IMR-90 (cell line): ENCODE measurements around the gene ORMDL2. TPM values are rescaled to one million over a fixed set of nuclear protein-coding genes. Genes with fewer than 3 reads are reported as not detected.

Experiments used
- ATAC-seq: fragments of 200-7000 bp; cut with Tn5 transposase; 2 replicates; pipeline ENCODE4 v1.9.1; 2020; ENCODE audit warnings: low read depth, mild to moderate bottlenecking, moderate library complexity
- BruUV-seq: library from RNA; stranded (reverse); fragments of 400-500 nt; replicated peaks from 2 replicates; lab custom pipeline; 2021; lab: Mats Ljungman, UMichigan
- CTCF ChIA-PET: fragments of 300-600 bp; formaldehyde crosslinking; extraction: SDS; loops from one replicate; lab custom pipeline; 2021; ENCODE audit warnings: antibody characterized with exemption; lab: Yijun Ruan, JAX
- POLR2A ChIA-PET: fragments of 300-600 bp; sonication (Branson Sonifier 250); formaldehyde crosslinking; loops from one replicate; lab custom pipeline; 2022; ENCODE audit warnings: antibody characterized with exemption; ENCODE audit not compliant: unreplicated experiment; lab: Charles Lee
- DNase-seq: peaks from one replicate; pipeline ENCODE4 v3.0.0; 2013
- H2AFZ ChIP-seq: replicated peaks from 2 replicates; pipeline ENCODE3; 2013; ENCODE audit warnings: low read length, mild to moderate bottlenecking; ENCODE audit not compliant: poor library complexity
- H2AK5ac ChIP-seq: 2 replicates; pipeline ENCODE4 v1.6.1; 2013; ENCODE audit warnings: low read depth, low read length, inconsistent platforms
- H2AK9ac ChIP-seq: replicated peaks from 2 replicates; pipeline ENCODE3; 2013; ENCODE audit warnings: mild to moderate bottlenecking, low read depth, low read length, moderate library complexity; ENCODE audit not compliant: poor library complexity
- H2BK120ac ChIP-seq: 2 replicates; pipeline ENCODE4 v1.6.1; 2013; ENCODE audit warnings: low read depth, low read length, inconsistent platforms
- H2BK15ac ChIP-seq: 3 replicates; pipeline ENCODE4 v1.6.1; 2013; ENCODE audit warnings: low read depth, low read length, inconsistent platforms
- H2BK20ac ChIP-seq: 2 replicates; pipeline ENCODE4 v1.6.1; 2013; ENCODE audit warnings: low read depth, mild to moderate bottlenecking, inconsistent platforms, low read length, moderate library complexity
- H2BK5ac ChIP-seq: 2 replicates; pipeline ENCODE4 v1.6.1; 2013; ENCODE audit warnings: mild to moderate bottlenecking, low read depth, low read length, inconsistent platforms; ENCODE audit not compliant: poor library complexity, severe bottlenecking
- H3K14ac ChIP-seq: replicated peaks from 2 replicates; pipeline ENCODE4 v1.6.1; 2013; ENCODE audit warnings: low read depth, low read length, inconsistent platforms
- H3K18ac ChIP-seq: 2 replicates; pipeline ENCODE4 v1.6.1; 2013; ENCODE audit warnings: low read depth, low read length, control low read depth
- H3K23ac ChIP-seq: 2 replicates; pipeline ENCODE4 v1.6.1; 2013; ENCODE audit warnings: low read depth, low read length, inconsistent platforms
- H3K27ac ChIP-seq: 2 replicates; pipeline ENCODE4 v1.5.1; 2013; ENCODE audit warnings: mild to moderate bottlenecking, control low read depth, low read length; ENCODE audit not compliant: insufficient read depth
- H3K27me3 ChIP-seq: 2 replicates; pipeline ENCODE4 v1.6.1; 2013; ENCODE audit warnings: low read length; ENCODE audit not compliant: control insufficient read depth, insufficient read depth
- H3K36me3 ChIP-seq: 2 replicates; pipeline ENCODE4 v1.6.1; 2013; ENCODE audit warnings: low read length, mixed read lengths; ENCODE audit not compliant: control insufficient read depth, insufficient read depth
- H3K4ac ChIP-seq: 2 replicates; pipeline ENCODE4 v1.6.1; 2013; ENCODE audit warnings: low read depth, low read length, inconsistent platforms
- H3K4me1 ChIP-seq: 2 replicates; pipeline ENCODE4 v1.6.1; 2013; ENCODE audit warnings: low read length, mixed read lengths; ENCODE audit not compliant: control insufficient read depth, insufficient read depth
- H3K4me2 ChIP-seq: 2 replicates; pipeline ENCODE4 v1.6.1; 2013; ENCODE audit warnings: low read depth, mild to moderate bottlenecking, control low read depth, low read length, moderate library complexity
- H3K4me3 ChIP-seq: 2 replicates; pipeline ENCODE4 v1.5.1; 2013; ENCODE audit warnings: low read depth, mild to moderate bottlenecking, control low read depth, low read length, moderate library complexity; ENCODE audit not compliant: insufficient read depth
- H3K56ac ChIP-seq: 2 replicates; pipeline ENCODE4 v1.6.1; 2013; ENCODE audit warnings: low read length, inconsistent platforms; ENCODE audit not compliant: insufficient read depth; ENCODE audit errors: extremely low read depth
- H3K79me1 ChIP-seq, 2 experiments: 2 replicates each; pipeline ENCODE4 v1.6.1; 2013; ENCODE audit warnings: low read length in 2 of 2, inconsistent platforms in 1 of 2, low read depth in 1 of 2
- H3K9ac ChIP-seq: 2 replicates; pipeline ENCODE4 v1.6.1; 2013; ENCODE audit warnings: low read depth, low read length, control low read depth
- H3K9me1 ChIP-seq: 2 replicates; pipeline ENCODE4 v1.6.1; 2013; ENCODE audit warnings: low read length, inconsistent platforms; ENCODE audit not compliant: insufficient read depth
- H3K9me3 ChIP-seq: 2 replicates; pipeline ENCODE4 v1.6.1; 2013; ENCODE audit warnings: low read length; ENCODE audit not compliant: control insufficient read depth, insufficient read depth
- H4K20me1 ChIP-seq: 2 replicates; pipeline ENCODE4 v1.6.1; 2013; ENCODE audit warnings: low read length, inconsistent platforms; ENCODE audit not compliant: insufficient read depth
- H4K5ac ChIP-seq: 2 replicates; pipeline ENCODE4 v1.6.1; 2013; ENCODE audit warnings: mild to moderate bottlenecking, low read depth, low read length, control low read depth
- H4K8ac ChIP-seq, 2 experiments: 2 replicates each; pipeline ENCODE4 v1.6.1; 2013; ENCODE audit warnings: low read depth in 2 of 2, low read length in 2 of 2, control low read depth in 1 of 2, inconsistent platforms in 1 of 2
- H4K91ac ChIP-seq: 2 replicates; pipeline ENCODE4 v1.6.1; 2013; ENCODE audit warnings: low read depth, low read length, inconsistent platforms; ENCODE audit not compliant: insufficient read depth
- BHLHE40 ChIP-seq: fragments of 150-350 bp; IDR thresholded peaks from 2 replicates; pipeline ENCODE4 v1.6.1; 2016; ENCODE audit warnings: mild to moderate bottlenecking, low read depth, low read length
- FOS ChIP-seq: fragments of 150-350 bp; IDR thresholded peaks from 2 replicates; pipeline ENCODE4 v1.6.1; 2016; ENCODE audit warnings: low read depth, low read length
- NFE2L2 ChIP-seq: fragments of 150-350 bp; IDR thresholded peaks from 2 replicates; pipeline ENCODE4 v1.6.1; 2016; ENCODE audit warnings: low read depth, mild to moderate bottlenecking, low read length
- POLR2A ChIP-seq: IDR thresholded peaks from 2 replicates; pipeline ENCODE4 v1.6.1; 2012; ENCODE audit warnings: mild to moderate bottlenecking, low read depth, low read length
- RAD21 ChIP-seq: IDR thresholded peaks from 2 replicates; pipeline ENCODE4 v1.6.1; 2012; ENCODE audit warnings: low read length, improper control_type of control experiment
- SMC3 ChIP-seq: fragments of 150-350 bp; IDR thresholded peaks from 2 replicates; pipeline ENCODE4 v1.6.1; 2016; ENCODE audit warnings: low read depth, mild to moderate bottlenecking, antibody characterized with exemption, low read length, moderate library complexity
- WGBS, 2 experiments: methylation state at CpG; one replicate each; pipeline versions ENCODE4 v1.1.5 to v1.1.7; 2013; ENCODE audit warnings: missing lambda C conversion rate in 2 of 2; ENCODE audit not compliant: insufficient read length in 1 of 2; ENCODE audit errors: extremely low coverage in 2 of 2; 5-methylcytosine and 5-hydroxymethylcytosine counted together
- dilution Hi-C: fragments of 300-500 bp; cut with HindIII; formaldehyde crosslinking; loops from one replicate; pipeline ENCODE4 v1.14.3; 2018; ENCODE audit warnings: low sequenced_read_pairs; ENCODE audit not compliant: unreplicated experiment
- in situ Hi-C: fragments of 300-500 bp; cut with MboI; formaldehyde crosslinking; loops from 3 replicates; pipeline ENCODE4 v1.14.3; 2019; ENCODE audit warnings: low sequenced_read_pairs, inconsistent platforms, mixed read lengths
- intact Hi-C: fragments of 100-400 bp; cut with micrococcal nuclease; formaldehyde crosslinking; loops from 2 replicates; pipeline ENCODE4 v1.10.0; 2022
- polyA plus RNA-seq, 3 experiments: library from polyadenylated mRNA; depleted of rRNA; stranded (reverse); fragments of >200 nt; gene quantifications; 2 replicates each; pipeline ENCODE4 v1.2.3, GENCODE V29; 2012; ENCODE audit warnings: low replicate concordance in 1 of 3
- total RNA-seq: library from RNA; depleted of rRNA; stranded (reverse); fragments of >200 nt; gene quantifications from 2 replicates; pipeline ENCODE4 v1.2.3, GENCODE V29; 2012
- TF ChIP-seq, protein P1 (sequence below): fragments of 150-350 bp; IDR thresholded peaks from 2 replicates; pipeline ENCODE4 v1.6.1; 2017; ENCODE audit warnings: mild to moderate bottlenecking, antibody characterized with exemption, low read length, low read depth

ORMDL2 gene
- total and polyA plus RNA-seq, 2 of the 4 experiments (the other 2 are of a cell fraction) = 20.4 to 39.7 TPM

DNA sequence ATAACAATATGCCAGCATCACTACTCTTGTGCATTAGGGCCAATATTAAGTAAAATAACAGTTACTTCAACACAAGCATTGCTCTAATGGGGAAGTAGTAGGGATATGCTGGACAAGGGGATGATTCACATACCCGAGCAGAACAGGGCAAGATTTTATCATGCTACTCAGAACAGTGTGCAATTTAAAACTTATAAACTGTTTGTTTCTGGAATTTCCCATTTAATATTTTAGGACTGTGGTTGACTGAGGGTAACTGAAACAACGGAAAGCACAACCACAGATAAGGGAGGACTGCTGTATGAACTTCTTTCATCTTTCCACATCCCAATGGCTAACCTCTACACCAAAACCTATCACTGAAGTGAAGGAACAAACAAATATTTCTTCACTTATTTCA lies 37.2 kb upstream of the ORMDL2 start:
- TF ChIP-seq, protein P1, sequence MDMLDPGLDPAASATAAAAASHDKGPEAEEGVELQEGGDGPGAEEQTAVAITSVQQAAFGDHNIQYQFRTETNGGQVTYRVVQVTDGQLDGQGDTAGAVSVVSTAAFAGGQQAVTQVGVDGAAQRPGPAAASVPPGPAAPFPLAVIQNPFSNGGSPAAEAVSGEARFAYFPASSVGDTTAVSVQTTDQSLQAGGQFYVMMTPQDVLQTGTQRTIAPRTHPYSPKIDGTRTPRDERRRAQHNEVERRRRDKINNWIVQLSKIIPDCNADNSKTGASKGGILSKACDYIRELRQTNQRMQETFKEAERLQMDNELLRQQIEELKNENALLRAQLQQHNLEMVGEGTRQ = no peak
- TF ChIP-seq BHLHE40 = no peak
- no peak for TF ChIP-seq RAD21
- no peak for TF ChIP-seq SMC3
- no peak for TF ChIP-seq NFE2L2
- no peak for TF ChIP-seq FOS
- no peak for TF ChIP-seq POLR2A
- H2BK5ac ChIP-seq = peak overlapping the region; percentile 1
- no peak overlapping the region for H3K27ac ChIP-seq
- H3K56ac ChIP-seq = no peak overlapping the region
- no peaks in the 10 kb centered on the region; the same call in 1 of the 2 replicates for H4K20me1 ChIP-seq
- H2BK15ac ChIP-seq = no peak overlapping the region
- H3K23ac ChIP-seq = no peak overlapping the region
- H4K8ac ChIP-seq = no peak overlapping the region
- H3K9ac ChIP-seq = no peak overlapping the region
- H3K9me1 ChIP-seq = no peaks in the 10 kb centered on the region; the same call in 1 of the 2 replicates
- no peaks in the 10 kb centered on the region for H3K27me3 ChIP-seq
- H4K5ac ChIP-seq = no peak overlapping the region
- peaks cover 47% of the 10 kb centered on the region for H3K36me3 ChIP-seq
- in situ Hi-C loops (no loop called here), intact Hi-C loops (no loop called here), dilution Hi-C loops (no loop called here)
- H3K4me3 ChIP-seq = no peak overlapping the region
- H3K18ac ChIP-seq = no peak overlapping the region
- H3K9me3 ChIP-seq = no peaks in the 10 kb centered on the region
- no peak overlapping the region for H2BK20ac ChIP-seq
- ChIA-PET POLR2A (no interaction called here), CTCF (interaction anchor here (1.0 kb wide), 1 partner anchor 10 kb away, joined by 3 read pairs; no protein-coding TSS in a partner anchor)
- H2AK5ac ChIP-seq = no peak overlapping the region
- DNase-seq (peak; percentile 57), ATAC-seq (peak; percentile 90)
- no peak overlapping the region for H2AK9ac ChIP-seq
- no peak overlapping the region for H4K91ac ChIP-seq
- H2BK120ac ChIP-seq = no peak overlapping the region
- BruUV-seq = no TSS peak
- H3K4me1 ChIP-seq = peaks cover 4% of the 10 kb centered on the region; the same call in 1 of the 2 replicates
- no peak overlapping the region for H3K4ac ChIP-seq
- peaks cover 21 to 51% of the 10 kb centered on the region in 2 experiments for H3K79me1 ChIP-seq
- H3K4me2 ChIP-seq = no peak overlapping the region
- no peak overlapping the region for H3K14ac ChIP-seq
- WGBS, 2 experiments = no CpG with 5 or more reads among the region's 2 CpGs
- H2AFZ ChIP-seq = no peak overlapping the region
